ENCODE data around the gene RBBP5.
A peak's percentile ranks its signal among the peaks of the same experiment; 100 is the strongest.

RBBP5 gene

DNA sequence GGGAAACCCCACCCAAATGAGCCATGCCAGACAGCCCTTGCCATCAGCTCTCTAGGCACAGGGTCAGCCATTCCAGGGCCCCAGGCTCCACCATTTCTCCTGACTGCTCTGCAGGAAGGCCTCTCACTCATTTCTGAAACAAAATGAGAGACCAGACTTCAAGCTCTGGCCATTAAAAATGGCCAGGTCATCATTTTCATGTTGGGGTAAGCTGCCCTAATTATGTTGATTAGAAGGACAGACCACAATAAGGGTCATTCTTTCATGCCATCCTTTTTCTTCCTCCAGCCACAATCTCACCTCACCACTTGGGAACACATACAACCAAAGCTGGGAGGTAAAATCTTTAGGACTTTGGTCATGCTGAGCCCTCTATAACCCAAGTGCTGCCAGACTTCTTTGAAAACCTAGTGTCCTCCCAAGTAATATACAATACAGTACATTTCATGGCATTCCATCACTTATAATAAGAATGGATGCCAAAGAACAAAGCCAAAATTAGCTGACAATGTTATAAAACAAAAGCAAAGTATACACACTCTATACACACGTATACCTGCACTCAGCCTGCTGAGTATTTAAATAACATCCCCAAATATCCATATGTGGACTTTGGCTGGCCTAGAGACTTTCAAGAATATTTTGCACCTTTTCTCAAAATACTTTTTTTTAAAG lies 22.4 kb upstream of the RBBP5 start:
- TF ChIP-seq, protein P1, sequence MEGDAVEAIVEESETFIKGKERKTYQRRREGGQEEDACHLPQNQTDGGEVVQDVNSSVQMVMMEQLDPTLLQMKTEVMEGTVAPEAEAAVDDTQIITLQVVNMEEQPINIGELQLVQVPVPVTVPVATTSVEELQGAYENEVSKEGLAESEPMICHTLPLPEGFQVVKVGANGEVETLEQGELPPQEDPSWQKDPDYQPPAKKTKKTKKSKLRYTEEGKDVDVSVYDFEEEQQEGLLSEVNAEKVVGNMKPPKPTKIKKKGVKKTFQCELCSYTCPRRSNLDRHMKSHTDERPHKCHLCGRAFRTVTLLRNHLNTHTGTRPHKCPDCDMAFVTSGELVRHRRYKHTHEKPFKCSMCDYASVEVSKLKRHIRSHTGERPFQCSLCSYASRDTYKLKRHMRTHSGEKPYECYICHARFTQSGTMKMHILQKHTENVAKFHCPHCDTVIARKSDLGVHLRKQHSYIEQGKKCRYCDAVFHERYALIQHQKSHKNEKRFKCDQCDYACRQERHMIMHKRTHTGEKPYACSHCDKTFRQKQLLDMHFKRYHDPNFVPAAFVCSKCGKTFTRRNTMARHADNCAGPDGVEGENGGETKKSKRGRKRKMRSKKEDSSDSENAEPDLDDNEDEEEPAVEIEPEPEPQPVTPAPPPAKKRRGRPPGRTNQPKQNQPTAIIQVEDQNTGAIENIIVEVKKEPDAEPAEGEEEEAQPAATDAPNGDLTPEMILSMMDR (IDR thresholded peaks at IDR 0.05; ENCODE audit: low read depth, low read length, missing control alignments), result no peak
- H3K4me3 ChIP-seq (replicated peaks; ENCODE audit: low read depth, low read length), result no peak overlapping the region
- no peak for DNase-seq (ENCODE audit: extremely low read depth, low read depth)

DNA sequence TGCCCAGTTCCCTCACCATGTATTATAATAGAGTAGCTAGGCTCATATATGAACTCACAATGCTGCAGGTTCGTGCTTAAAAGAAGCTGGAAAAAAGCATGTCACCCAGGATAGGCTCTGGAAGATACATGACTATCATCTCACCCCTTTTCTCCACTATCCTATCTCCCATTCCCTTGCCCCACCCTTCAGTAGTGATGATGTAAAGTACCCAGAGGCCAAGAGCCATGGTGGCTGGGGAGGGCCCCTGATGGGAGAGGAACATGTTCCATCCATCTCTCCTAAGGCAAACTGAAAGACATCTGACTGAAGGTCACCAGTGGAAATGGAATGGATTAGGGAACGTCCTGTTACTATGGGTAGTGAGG lies 20.3 kb upstream of the RBBP5 start:
- TF ChIP-seq, protein P1 (IDR thresholded peaks at IDR 0.05; ENCODE audit: low read depth, low read length, missing control alignments), result no peak
- DNase-seq (ENCODE audit: extremely low read depth, low read depth), result no peak
- H3K4me3 ChIP-seq (replicated peaks; ENCODE audit: low read depth, low read length), result no peak overlapping the region

DNA sequence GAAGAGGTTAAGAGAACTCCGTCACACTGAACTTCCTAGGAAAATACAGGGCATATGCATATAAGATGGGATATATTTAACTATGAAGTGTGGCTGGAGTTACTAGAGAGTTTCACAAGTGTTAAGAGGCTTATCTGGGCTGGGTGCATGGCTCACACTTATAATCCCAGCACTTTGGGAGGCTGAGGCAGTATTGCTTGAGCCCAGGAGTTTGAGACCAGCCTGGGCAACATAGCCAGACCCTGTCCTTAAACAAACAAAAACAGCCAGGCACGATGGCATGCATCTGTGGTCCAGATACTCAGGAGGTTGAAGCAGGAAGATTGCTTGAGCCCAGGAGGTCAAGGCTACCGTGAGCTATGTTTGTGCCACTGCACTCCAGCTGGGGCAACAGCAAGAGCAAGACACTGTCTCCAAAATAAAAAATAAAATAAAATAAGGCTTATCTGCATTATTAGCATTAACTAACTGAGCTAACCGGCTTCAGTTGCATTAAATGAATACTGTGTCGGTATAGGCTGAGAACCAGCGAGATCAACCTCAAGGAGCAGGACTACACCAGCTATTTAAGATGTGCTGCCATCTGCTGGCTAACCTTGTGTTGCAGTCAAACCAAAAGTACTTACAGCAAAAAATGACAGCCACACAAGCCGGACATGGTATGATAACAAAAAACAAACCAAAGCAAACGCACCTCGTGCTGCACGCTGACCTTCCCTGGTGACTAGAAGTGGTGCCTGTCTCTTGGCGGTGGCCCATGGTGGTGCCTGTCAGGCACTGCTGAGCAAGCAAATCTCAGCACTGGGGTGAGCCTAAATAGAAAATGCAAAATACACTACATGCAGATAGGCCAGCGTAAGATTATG lies 19.7 kb upstream of the RBBP5 start:
- DNase-seq (ENCODE audit: extremely low read depth, low read depth), result peak; percentile 81
- H3K4me3 ChIP-seq (replicated peaks; ENCODE audit: low read depth, low read length), result no peak overlapping the region
- TF ChIP-seq, protein P1 (IDR thresholded peaks at IDR 0.05; ENCODE audit: low read depth, low read length, missing control alignments), result peak; percentile 85

DNA sequence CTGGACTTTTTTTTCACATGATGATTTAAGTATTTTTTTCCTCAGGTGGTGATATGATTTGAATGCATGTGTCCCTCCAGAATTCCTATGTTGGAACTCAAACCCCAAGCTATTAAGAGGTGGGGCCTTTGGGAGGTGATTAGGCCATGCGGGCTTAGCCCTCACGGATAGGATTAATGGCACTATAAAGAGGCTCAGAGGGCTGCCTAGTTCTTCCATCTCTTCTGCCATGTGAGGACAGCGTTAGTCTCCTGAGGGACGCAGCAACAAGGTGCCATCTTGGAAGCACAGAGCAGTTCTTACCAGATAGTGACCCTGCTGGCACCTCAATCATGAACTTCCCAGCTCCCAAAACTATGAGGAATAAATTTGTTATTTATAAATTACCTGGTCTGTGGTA lies 18.3 kb upstream of the RBBP5 start:
- no peak overlapping the region for H3K4me3 ChIP-seq (replicated peaks; ENCODE audit: low read depth, low read length)
- no peak for DNase-seq (ENCODE audit: extremely low read depth, low read depth)
- TF ChIP-seq, protein P1 (IDR thresholded peaks at IDR 0.05; ENCODE audit: low read depth, low read length, missing control alignments), result no peak

DNA sequence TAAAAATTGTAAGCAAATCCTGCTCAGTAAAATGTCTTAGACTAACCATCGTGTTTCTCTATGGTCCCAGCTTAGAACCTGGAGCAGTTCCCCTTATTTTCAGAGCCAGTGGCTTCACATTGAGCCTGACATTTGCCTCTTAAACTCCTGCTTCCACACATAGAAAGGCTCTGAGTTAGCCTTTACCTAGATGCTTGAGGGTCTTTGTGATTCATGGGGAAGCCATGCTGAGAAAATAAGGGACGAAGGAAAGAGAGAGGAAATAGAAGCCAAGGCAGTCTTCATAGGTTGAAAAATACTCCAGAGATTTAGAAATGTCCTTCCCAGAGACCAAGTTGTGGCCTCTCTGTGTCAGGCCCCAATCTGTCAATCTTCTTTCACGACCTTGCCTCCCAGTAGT lies 16.1 kb upstream of the RBBP5 start:
- no peak overlapping the region for H3K4me3 ChIP-seq (replicated peaks; ENCODE audit: low read depth, low read length)
- no peak for DNase-seq (ENCODE audit: extremely low read depth, low read depth)
- TF ChIP-seq, protein P1 (IDR thresholded peaks at IDR 0.05; ENCODE audit: low read depth, low read length, missing control alignments), result no peak

DNA sequence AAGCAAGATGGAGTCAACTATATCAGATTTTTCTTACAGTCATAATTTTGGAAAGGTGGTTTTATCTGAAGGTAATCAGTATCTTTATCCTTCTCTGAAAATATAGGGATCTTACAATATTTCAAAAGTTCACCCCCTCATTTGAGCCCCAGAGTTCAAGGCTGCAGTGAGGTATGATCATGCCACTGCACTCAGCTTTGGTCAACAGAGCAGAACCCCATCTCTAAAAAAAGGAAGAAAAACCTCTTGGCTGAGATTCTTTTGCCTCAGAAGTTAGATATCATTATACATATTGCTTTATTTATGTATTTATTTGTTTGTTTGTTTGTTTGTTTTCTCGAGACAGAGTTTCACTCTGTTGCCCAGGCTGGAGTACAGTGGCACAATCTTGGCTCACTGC lies 11.5 kb upstream of the RBBP5 start:
- TF ChIP-seq, protein P1 (IDR thresholded peaks at IDR 0.05; ENCODE audit: low read depth, low read length, missing control alignments), result no peak
- DNase-seq (ENCODE audit: extremely low read depth, low read depth), result no peak

More for the DNA sequence above, 11.5 kb upstream of the RBBP5 start:
- no peak overlapping the region for H3K4me3 ChIP-seq (replicated peaks; ENCODE audit: low read depth, low read length)

All from HFF-Myc (cell line).